Activated T-cell treated with anti-CD3 and anti-CD28 coated beads for 4 hours (primary cell): ENCODE measurements around the gene ZMYND19.
"Not testable (repeated sequence)": the region's sequence is repeated elsewhere in the genome, so short reads cannot be mapped to it uniquely, and the experiment has no call there.

Experiments
- DNase-seq: peaks from one replicate; pipeline ENCODE4 v3.0.0-alpha.2; 2020

Gene ZMYND19

DNA sequence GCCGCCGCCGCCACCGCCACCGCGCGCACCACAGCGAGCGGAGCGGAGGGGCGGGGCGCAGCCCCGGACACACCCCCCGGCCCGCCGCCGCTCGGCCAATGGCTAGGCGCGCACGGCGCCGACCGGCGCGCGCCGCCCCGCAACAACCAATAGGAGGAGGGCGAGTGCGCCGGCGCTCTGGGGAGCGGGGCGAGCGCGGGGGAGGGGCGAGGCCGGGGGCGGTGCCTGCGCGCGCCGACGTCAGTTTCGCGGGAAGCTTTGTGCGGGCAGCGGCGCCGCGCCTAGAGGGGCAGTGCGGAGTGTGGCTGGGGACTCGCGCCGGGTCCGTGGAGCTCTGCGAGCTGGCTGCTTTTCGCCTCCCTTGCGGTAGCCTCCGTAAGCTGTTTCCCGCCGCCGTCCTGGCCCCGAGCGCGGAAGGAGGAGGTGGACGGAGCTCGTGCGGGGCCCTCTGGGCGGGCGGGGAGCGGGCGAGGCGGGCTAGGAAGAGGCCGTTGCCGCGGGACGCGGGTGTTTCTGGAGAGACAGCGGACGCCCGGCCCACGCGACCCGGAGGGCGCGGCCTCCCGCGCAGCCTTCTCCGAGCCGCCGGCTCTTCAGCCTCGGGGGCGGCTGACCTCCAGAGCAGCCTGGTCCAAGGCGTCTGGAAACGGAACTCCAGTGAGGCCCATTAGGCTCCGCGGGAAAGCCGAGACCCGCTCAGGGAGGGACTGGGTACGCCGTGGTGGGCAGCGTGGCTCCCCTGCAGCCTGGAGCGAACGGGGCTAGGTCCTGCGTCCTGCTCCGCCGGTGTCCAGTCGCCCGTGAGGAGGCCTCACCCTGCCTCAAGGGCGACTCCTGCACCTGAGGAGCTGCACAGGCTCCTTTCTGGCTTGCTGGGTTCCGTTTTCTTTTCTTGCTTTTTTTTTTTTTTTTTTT lies at the start of gene ZMYND19:
Gene ZMYND19 (minus strand): TSS at position 44 of the 915 bp plus-strand sequence. CDS start 249 bp downstream, outside the sequence.
- peak; percentile 87 for DNase-seq

DNA sequence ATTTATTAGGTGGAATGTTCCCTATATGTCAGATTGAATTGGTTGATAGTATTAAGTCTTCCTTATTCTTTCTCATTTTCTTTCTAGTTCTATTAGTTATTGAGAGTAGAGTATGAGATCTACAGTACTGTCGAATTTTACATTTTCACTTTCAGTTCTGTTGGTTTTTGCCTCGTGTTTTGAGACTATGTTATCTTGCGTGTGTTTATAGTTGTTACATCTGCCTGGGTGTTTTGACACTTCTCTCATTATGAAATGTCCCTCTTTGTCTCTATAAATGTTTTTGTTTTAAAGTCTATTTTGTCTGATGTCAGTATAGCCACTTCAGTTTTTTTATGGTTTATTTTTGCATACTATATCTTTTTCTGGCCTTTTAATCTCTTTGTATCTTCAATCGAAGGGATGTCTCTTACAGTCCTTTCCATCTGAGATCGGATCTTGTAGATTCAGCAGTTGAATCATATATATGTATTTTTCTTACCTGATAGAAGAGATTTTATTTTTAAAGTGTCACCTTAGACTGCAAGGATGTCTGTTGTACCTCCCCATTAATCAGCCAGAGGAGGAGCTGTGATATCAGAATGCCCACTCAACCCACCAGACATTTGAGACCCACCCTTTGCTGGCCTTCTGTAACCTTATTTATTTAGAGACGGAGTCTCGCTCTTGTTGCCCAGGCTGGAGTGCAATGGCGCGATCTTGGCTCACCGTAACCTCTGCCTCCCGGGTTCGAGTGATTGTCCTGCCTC lies 49.2 kb upstream of the ZMYND19 start:
- no peak for DNase-seq

DNA sequence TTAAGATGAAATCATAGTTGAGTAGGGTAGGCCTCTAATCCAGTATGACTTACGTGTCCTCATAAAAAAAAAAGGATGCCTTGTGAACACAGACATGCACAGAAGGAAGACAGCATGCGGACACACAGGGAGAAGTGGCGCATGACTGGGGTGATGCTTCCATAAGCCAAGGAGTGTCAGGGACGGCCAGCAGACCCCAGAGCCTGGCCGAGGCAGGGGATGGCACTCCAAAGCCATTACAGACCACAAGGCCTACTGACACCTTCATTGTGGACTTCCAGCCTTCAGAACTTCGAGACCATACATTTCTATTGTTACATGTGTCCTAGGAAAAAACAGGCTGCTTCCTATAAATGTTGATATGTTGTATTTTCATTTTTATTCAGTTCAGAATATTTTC lies 48.4 kb upstream of the ZMYND19 start:
- DNase-seq: no peak

DNA sequence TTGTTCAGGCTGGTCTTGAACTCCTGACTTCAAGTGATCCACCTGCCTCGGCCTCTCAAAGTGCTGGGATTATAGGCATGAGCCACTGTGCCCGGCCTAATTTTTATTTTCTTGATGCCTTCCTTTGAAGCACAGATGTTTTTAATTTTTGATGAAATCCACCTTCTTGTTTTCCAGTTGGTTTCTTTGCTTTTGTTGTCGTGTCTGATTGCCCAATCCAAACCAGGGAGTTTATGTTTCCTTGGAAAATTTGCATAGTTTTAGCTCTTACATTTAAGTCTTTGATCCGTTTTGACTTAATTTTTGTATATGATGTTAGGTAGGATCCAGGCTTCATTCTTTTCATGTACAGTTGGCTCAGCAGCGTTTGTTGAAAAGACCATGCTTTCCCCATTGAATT lies 43.7 kb upstream of the ZMYND19 start:
- DNase-seq: no peak

DNA sequence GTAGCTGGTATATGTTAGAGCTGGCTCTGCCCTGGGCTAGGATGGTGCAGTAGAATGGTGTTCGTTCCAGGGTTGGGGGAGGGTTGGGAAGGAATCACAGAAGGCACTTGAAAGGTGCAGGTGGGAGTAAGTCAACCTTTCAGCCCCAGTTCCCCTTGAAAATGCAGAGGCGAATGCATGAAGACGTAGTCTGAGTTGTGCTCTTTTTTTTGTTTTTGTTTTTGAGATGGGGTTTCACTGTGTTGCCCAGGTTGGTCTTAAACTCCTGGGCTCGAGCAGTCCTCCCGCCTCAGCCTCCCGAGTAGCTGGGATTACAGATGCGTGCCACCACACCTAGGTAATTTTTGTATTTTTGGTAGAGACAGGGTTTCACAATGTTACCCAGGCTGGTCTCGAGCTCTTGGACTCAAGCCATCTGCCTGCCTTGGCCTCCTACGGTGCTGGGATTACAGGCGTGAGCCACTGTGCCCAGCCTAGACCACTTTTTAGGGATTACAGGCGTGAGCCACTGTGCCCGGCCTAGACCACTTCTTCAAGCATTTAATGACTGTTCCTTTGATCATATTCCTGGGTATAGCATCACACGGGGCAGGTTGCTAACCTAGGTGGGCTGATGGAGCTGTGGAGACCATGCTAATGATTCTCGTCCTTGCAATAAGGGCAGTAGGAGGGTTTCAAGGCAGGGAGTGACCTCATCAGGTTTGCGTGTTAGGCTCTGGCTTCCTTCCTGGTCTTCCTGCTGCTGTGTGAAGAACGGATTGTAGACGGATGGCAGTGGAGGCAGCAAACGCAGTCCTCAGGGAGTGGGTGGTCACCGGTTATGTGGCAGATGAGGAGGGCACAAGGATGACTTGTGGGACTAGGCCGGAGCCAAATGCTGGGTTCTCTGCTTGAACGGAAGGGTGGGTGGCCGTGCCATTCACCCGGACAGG lies 42.2 kb upstream of the ZMYND19 start:
- DNase-seq: no peak

DNA sequence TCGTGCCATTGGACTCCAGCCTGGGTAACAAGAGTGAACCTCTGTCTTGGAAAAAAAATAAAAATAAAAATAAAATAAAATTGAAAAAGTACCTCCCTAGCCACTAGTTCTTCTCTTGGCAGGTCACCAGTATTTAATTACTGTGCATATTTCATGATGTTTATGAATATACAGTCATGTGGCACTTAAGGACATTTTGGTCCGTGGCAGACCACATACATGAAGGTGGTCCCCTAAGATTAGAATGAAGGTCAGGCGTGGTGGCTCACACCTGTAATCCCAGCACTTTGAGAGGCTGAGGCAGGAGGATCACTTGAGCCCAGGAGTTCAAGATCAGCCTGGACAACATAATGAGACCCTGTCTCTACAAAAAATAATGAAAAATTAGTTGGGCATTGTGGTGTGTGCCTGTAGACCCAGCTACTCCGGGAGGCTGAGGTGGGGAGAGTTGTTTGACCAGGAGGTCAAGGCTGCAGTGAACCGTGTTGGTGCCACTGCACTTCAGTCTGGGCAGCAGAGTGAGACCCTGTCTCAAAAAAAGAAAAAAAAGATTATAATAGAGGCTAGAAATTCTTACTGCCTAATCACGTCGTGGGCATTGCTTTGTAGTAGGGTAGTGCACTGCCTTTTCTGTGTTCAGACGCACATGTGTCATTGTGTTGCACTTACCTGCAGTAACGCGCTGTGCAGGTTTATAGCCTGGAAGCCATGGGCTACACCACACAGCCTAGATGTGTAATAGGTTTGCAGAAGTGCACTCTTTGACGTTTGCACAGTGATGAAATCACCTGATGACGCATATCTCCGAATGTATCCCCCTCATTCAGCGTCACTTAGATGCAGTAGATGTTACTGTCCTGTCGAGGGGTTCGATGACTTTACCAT lies 41.3 kb upstream of the ZMYND19 start:
- no peak for DNase-seq

DNA sequence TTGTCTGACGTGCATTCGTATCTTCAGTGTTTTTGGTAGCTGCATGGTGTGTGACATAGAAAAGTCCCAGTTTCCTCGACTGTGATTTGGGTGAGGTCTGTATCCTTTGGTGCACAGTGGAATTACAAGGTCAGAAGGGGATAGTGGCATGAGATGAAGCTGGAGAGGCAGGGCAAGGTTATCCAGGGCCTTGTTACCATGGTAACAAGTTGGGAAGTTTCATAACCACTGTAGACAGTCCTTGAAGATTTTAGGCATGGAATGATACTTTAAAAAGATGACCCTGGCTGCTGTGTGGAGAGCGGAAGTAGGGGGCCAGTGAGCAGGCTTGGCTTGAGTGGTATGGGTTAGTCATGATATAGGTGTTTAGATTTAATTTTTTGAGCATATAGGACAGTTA lies 40.4 kb upstream of the ZMYND19 start:
- DNase-seq: no peak

DNA sequence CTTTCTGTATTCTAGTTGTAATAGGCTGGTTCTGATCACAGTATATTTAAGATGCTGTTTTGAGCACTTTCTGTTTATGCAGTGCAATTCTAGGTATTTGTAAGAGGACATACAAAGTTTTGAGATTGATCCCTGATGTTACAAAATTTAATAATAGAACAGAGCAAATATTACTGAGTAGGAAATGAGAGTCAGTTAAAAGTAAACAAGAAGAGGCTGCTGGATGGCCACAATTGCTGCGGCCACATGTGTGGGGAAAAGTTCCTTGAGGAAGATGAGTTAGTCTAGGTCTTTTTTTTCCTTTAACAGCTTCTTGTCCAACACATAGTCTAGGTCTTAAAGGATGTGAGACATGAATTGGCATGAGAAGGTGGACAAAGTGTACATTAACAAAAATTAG lies 39.8 kb upstream of the ZMYND19 start:
- no peak for DNase-seq

DNA sequence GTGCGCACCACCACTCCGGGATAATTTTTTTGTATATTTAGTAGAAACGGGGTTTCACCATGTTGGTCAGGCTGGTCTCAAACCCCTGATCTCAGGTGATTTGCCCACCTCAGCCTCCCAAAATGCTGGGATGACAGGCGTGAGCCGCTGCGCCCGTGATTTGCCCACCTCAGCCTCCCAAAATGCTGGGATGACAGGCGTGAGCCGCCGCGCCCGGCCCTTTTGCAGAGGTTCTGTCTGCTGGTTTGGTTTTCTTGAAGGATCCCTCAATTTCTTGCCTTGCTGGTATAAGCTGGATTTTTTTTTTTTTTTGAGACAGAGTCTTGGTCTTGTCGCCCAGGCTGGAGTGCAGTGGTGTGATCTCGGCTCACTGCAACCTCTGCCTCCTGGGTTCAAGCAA lies 37.1 kb upstream of the ZMYND19 start:
- not testable (repeated sequence) for DNase-seq

DNA sequence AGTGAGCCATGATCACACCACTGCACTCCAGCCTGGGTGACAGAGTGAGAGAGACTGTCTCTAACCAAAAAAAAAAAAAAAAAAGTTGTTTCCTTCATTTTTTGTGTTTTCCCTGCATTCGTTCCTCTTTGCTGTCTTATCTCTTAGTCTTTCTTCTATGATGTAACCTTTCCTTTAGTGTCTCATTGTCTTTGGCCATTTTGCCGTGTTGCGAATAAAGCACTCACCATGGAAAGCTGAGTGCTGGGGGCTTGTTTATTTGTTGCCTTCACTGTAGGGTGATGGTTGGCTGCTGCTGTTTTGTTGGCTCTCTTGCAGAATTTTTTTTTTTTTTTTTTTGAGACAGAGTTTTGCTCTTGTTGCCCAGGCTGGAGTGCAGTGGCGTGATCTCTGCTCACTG lies 36.2 kb upstream of the ZMYND19 start:
- DNase-seq: no peak

DNA sequence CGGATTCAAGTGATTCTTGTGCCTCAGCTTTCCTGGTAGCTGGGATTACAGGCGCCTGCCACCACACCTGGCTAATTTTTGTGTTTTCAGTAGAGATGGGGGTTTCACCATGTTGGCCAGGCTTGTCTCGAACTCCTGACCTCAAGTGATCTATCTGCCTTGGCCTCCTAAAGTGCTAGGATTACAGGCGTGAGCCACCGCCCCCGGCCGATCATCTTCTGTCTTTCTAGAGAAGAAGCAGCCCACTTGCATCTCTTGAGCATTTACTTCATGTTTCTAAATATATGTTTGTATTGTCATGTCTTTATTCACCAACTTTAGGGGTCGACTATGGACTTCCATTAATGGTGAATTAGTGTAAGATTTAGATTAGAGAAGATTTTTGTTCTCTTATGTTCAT lies 31.9 kb upstream of the ZMYND19 start:
- DNase-seq: not testable (repeated sequence)

DNA sequence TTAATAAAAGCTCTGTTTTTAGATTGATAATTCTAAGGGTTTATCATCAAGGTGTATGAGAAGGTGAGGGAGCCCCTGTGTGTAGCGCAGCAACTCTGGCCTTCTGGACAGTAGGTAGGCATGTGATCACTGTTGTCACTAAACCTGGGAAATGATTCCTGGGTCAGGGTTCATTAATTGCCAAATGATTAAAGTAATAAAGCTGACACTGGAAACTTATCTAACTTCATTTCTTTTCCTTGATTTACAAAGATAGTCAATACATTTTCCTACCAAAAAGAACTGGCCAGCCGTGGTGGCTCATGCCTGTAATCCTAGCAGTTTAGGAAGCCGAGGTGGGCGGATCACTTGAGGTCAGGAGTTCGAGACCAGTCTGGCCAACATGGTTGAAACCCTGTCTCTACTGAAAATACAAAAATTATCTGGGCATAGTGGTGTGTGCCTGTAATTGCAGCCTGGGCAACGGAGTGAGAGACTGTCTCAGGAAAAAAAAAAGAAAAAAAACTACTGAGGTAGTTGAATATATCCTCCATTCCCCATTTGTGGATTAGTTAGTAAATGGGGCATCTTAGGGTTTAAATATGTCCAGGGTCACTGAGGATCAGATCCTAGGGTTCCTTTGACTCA lies 30.9 kb upstream of the ZMYND19 start:
- no peak for DNase-seq

DNA sequence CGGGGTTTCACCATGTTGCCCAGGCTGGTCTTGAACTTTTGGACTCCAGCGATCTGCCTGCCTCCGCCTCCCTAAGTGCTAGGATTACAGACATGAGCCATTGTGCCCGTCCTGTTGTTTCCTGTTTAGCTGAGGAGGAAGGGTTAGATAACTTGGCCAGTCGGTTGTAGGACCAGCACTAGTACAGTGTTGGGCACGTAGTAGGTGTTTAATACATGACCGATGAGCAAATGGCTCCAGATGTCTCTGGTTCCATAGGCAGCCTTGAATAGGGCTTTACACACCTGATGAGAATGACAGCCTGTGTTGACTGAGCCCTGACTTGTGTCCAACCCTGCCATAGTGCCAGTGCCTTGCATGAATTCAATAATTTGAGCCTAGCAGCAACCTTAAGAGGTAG lies 30.3 kb upstream of the ZMYND19 start:
- DNase-seq: no peak

DNA sequence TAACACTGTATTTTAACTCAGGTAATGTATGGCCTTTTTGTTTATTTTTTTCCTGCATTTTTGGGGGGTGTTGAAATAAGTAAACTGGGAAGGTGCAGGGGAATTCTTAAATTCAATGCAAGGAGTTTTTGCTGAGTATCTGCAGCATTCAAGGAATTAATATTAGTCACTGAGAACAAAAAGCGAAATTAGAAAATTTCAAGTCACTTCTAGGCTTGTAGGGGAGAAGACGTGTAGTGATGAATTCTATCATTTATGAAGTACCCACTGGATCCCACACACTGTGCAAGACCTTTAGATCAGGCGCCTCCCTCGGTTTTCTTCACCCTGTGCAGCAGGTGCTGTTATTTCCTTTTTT lies 29.7 kb upstream of the ZMYND19 start:
- no peak for DNase-seq

DNA sequence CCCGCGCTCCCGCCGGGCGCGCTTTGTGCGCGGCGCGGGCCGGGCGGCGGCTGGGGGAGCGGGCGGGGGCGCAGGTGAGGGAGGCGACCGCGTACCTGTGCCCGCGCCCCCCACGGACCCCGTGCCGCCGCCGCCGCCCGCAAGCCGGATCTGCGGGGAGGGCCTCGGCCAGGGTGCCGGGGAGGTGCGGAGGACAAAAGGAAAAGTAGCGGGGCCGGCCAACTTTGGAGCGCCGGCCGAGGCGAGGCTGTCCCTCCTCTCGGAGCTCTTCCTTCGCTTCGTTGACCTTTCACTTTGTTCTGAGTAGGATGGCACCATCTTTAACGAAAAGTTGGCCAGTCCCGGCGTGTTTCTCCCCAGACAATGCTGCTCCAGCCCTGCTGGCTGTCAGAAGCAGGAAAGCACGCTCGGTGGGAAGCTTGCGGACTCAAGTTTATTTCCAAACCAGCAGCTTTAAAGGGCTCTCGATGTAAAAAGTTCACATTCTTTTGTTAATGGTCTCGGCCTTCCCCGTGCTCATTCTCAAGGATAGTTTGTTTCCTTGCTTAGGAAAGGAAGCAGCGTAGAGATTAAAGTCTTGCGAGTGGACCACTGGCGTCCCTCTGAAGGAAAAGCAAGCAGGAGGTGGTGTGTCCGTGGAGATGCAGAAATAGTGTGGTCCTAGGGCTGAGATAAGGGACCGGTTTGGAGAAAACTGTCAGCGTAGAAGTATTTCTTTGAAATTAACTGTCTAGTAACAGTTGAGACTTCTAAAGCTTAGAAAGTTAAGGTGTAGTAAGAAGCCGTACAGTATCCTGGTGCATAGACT lies 29.1 kb upstream of the ZMYND19 start:
- DNase-seq: no peak

DNA sequence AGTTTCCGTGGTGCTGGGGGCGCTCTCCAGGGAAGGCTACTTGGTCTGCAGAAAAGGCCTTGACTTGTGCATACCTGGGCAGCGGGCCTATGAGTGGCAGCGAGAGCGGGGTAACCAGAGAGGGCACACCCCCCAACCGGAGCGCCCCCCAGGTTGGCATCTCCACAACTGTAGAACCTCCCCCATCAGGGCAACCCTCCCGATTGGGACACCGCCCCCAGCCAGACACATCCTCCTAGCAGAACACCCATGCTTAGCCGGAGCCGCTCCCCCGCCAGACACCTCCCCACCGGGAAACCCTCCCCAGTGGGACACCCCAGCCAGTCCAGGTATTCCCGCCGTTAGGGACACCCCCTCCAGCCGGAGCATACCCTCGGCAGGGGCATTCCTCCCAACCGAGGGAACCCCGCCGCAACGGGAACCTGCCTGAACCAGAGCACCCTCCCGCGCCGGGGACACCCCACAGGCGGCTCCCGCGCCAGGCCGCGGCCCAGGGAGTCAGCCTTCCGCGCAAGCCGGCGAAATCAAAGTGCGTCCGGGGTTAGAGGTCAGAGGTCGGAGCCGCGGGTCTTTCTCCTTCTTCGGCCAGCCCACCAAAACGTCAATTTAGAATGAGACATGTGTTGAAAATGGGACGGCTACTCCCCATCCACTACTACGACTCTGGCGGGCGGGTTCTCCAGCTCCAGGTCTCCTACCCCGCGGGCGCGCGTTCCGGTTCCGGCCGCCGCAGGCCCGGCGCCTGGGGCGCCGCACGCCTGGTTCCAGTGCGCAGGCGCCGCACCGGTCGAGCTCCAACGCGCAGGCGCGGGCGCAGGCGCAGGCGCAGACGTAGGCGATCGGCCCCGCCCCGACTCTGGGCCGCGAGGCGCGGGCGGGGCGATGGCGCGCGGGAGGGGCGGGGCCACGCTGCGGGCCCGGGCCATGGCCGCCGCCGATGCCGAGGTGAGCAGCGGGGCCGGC lies 28.1 kb upstream of the ZMYND19 start, which contains the start of gene EHMT1:
Gene EHMT1 (plus strand): TSS at position 901 of the 963 bp plus-strand sequence. CDS start 24 bp downstream, at position 925.
- peak; percentile 86 for DNase-seq

DNA sequence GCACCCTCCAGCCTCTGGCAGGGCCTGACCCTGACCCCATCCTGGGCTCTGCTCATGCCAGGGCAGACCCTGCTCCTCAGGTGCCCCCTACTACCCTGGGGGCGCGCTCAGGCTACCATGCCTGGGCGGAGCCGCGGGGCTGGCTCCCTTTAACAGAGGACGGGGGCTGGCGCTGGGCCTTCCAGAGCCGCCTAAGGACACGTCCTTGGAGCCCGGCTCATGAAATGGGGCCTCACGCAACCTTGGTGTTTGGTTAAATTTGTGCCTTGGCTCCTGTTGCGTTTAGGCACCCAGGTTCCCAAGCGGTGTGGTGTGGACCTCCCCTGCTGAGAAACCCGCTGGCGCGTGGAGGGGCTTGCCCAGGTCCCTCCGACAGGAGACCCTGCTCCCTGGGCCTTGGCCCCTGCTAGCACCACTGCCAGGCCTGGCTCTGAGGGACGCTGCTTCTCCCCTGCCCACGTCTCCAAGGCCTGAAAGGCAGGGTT lies 25.1 kb upstream of the ZMYND19 start:
- DNase-seq: no peak

DNA sequence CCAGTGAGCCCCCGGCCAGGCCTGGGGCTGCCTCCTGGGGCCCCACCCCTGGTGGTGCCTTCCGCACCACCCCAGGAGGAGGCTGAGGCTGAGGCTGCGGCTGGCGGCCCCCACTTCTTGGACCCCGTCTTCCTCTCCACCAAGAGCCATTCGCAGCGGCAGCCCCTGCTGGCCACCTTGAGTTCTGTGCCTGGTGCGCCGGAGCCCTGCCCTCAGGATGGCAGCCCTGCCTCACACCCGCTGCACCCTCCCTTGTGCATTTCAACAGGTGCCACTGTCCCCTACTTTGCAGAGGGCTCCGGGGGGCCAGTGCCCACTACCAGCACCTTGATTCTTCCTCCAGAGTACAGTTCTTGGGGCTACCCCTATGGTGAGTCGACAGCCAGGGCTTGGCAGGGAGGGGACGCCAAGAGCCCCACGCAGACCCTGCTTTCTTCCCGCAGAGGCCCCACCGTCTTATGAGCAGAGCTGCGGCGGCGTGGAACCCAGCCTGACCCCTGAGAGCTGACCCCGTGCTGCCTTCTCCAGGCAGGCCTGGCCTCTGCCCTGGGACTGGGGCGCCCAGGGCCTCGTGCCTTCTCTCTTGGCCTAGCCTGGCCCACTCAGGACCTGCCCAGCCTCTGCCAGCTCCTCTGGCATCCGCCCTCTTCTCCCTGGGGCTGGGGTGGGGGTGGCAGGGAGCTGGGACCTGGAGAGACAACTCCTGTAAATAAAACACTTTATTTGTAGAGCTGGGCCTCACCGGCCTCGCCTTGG lies 24.5 kb upstream of the ZMYND19 start:
- DNase-seq: no peak
